ENCODE results near the gene APCDD1L.

The APCDD1L gene

DNA sequence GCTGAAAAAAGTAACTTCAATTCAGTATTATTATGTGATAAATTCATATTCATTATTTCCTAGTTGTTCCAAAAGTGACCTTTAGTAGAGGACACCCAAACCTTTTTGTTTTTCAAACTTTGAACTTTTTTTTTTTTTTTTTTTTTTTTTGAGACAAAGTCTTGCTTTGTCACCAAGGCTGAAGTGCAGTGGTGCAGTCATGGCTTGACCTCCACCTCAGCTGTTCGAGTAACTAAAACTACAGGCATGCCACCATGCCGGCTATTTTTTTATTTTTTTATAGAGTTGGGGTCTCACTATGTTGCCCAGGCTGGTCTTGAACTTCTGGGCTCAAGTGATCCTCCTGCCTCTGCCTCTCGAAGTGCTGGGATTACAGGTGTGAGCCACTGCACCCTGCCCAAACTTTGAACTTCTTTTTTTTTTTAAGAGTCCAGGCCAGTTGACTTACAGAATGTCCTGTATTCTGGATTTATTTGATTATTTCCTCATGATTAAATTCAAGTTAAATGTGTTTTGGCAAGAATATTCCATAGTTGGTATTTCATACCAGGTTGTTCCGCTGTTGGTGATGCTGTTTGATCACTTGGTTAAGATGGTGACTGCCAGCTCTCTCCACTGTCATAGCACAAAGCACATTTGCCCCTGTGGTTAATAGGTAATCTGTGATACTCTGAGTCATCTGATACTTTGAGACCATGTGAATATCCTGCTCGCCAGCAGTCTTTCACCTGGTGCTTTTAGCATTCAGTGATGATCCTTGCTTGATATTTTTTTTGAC lies 78.1 kb downstream of the APCDD1L start:
- CTCF ChIA-PET: interaction anchor here (4.0 kb wide), 1 partner anchor 11 kb away, joined by 23 read pairs; no protein-coding TSS in a partner anchor
- TF ChIP-seq, protein P1, sequence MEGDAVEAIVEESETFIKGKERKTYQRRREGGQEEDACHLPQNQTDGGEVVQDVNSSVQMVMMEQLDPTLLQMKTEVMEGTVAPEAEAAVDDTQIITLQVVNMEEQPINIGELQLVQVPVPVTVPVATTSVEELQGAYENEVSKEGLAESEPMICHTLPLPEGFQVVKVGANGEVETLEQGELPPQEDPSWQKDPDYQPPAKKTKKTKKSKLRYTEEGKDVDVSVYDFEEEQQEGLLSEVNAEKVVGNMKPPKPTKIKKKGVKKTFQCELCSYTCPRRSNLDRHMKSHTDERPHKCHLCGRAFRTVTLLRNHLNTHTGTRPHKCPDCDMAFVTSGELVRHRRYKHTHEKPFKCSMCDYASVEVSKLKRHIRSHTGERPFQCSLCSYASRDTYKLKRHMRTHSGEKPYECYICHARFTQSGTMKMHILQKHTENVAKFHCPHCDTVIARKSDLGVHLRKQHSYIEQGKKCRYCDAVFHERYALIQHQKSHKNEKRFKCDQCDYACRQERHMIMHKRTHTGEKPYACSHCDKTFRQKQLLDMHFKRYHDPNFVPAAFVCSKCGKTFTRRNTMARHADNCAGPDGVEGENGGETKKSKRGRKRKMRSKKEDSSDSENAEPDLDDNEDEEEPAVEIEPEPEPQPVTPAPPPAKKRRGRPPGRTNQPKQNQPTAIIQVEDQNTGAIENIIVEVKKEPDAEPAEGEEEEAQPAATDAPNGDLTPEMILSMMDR (IDR thresholded peaks at IDR 0.05; ENCODE audit: control extremely low read depth, extremely low read depth, low read depth, missing control alignments): no peak
- POLR2A ChIA-PET: no interaction called here
- no peak for DNase-seq (ENCODE audit: extremely low spot score)

DNA sequence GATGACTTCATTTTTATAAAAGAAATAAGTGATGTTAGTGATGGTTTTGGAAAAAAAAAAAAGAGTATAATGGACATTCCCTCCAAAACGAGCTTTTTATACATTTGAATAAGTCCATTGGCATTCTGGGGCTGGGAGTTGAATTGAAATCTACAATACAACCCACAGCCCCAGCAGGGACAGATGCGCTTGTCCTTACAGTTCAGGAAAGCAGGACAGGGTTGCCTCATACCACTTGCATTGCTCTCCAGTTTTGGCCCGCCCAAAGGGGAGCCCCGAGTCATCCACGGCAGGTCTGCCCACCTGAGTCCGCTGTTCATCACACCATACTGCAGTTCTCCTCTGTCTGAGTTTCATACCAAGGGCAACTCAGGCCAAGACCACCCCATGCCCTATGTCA lies 80.0 kb downstream of the APCDD1L start:
- ChIA-PET POLR2A (no interaction called here), CTCF (interaction anchor here (1.0 to 4.0 kb wide), 4 partner anchors 7 to 16 kb away, joined by 3 to 23 read pairs (median 8); no protein-coding TSS in a partner anchor)
- DNase-seq (ENCODE audit: extremely low spot score): no peak
- TF ChIP-seq, protein P1 (IDR thresholded peaks at IDR 0.05; ENCODE audit: control extremely low read depth, extremely low read depth, low read depth, missing control alignments): no peak

DNA sequence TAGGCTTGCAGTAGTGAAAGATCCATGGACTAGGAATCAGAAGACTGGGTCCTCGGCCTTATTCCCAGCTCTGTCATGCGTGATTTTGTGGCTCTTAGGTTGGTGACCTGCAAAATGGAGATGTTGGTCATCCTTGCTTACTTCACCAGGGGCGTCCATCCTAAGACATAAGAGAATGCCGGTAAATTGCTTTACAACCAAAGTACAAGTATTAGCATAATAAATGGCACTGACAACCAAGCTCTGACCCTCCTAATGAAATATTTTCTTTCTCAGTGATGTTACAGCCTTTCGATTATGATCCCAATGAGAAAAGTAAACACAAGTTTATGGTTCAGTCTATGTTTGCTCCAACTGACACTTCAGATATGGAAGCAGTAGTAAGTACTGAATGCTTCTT lies 80.9 kb downstream of the APCDD1L start:
- DNase-seq (ENCODE audit: extremely low spot score): no peak
- ChIA-PET POLR2A (no interaction called here), CTCF (interaction anchor here (1.2 to 4.0 kb wide), 6 partner anchors 8 to 26 kb away, joined by 3 to 23 read pairs (median 8); no protein-coding TSS in a partner anchor)
- TF ChIP-seq, protein P1 (IDR thresholded peaks at IDR 0.05; ENCODE audit: control extremely low read depth, extremely low read depth, low read depth, missing control alignments): no peak

DNA sequence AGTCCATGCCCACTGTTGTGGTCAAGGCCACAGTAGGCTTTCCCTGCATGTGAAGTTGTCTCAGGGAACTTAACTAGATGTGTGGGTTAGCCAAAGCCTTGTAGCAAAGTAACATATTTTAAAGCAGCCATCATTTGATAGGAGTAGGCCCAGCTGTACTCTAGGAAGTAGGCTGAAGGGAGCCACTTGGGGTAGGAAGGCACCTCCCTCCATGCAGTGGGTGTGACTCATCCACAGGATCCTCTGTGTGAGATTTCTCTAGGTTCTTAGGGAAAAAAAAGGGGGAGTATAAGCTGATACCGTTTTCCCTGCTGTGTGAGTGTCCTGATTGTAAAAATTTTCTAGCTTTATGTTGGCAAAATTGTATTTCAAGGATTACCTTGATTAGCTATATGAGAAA lies 81.4 kb downstream of the APCDD1L start:
- no peak for DNase-seq (ENCODE audit: extremely low spot score)
- CTCF ChIA-PET: interaction anchor here (1.2 to 4.0 kb wide), 6 partner anchors 9 to 26 kb away, joined by 3 to 23 read pairs (median 8); no protein-coding TSS in a partner anchor
- POLR2A ChIA-PET: no interaction called here
- TF ChIP-seq, protein P1 (IDR thresholded peaks at IDR 0.05; ENCODE audit: control extremely low read depth, extremely low read depth, low read depth, missing control alignments): no peak

DNA sequence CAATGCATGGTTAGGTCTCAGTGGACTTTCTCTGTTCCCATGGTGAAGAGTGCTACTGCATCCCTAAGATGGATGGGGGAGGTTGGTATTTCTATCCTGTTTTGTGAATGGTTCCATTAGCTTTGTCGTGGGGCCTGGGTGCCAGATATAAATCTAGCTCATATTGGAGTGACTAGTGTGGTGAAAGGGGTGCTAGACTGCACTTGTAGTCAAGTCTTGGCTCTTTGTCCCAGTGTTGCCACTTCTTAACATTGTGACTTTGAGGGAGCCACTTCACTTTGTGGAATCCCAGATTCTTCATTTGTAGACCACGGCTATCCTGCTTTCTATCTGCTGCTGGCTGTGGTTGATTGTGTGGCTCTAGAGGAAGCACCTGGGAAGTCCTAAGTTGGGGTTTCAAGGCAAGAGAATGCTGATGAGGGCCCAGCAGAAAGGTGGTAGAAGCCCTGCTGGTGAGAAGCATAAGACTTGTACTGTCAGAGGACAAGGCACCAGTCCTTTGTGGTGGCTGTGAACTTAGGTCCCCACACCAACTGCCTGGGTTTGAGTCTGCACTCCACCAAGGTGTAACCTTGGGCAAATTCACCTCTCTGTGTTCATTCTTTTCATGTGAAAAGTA lies 82.1 kb downstream of the APCDD1L start:
- no peak for DNase-seq (ENCODE audit: extremely low spot score)
- TF ChIP-seq, protein P1 (IDR thresholded peaks at IDR 0.05; ENCODE audit: control extremely low read depth, extremely low read depth, low read depth, missing control alignments): no peak
- POLR2A ChIA-PET: no interaction called here
- CTCF ChIA-PET: interaction anchor here (0.9 to 4.0 kb wide), 8 partner anchors 9 to 196 kb away, joined by 3 to 23 read pairs (median 8); no protein-coding TSS in a partner anchor

DNA sequence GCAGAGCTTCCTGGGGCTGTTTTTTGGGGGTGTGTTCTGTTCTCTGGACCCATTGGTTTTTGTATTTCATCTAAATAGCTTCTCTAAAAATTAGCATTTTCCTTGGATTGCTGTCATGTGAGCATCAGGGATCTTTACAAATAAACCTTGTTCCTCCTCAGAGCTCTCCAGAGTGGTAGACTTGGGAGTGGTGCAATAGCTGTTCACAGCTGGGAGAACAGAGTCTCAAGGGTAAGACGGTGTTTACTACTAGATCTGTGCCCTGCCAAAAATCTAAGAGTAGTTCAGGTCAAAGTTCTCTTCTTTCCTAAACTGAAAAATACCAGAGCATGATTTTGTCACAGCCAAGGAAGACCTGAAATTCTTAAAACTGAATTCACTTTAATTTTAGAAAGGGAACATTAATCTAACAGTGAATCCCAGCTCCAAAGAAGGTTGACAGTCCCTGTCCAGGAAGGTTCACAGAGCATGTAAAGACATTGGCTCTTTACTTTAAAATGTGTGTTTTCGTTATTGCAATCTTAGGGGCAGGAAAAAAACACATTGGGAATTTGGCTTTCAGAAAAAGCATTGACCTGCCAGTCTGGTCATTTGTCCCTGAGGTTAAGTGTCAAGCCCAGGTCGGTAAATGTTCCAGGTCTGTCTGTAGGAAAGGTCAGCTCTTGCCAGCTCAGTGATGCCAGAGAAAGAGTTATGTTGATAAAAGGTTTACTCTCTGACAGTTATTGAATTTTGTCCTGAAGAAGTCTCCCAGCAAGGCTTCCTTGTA lies 82.8 kb downstream of the APCDD1L start:
- POLR2A ChIA-PET: no interaction called here
- CTCF ChIA-PET: interaction anchor here (0.9 to 3.0 kb wide), 8 partner anchors 10 to 195 kb away, joined by 3 to 15 read pairs (median 6); no protein-coding TSS in a partner anchor
- TF ChIP-seq, protein P1 (IDR thresholded peaks at IDR 0.05; ENCODE audit: control extremely low read depth, extremely low read depth, low read depth, missing control alignments): no peak
- no peak for DNase-seq (ENCODE audit: extremely low spot score)

Data from GM10248 (cell line).